HepG2 (cell line): ENCODE measurements around the gene OSBPL2. TPM values are rescaled to one million over a fixed set of nuclear protein-coding genes. Genes with fewer than 3 reads are reported as not detected.

Experiments
- BCLAF1 ChIP-seq: fragments of 450-650 bp; IDR thresholded peaks from 2 replicates; pipeline ENCODE4 v1.6.1; 2017; ENCODE audit warnings: mild to moderate bottlenecking
- GABPA ChIP-seq, 2 experiments: IDR thresholded peaks; 2 replicates each; pipeline ENCODE4 v1.6.1; 2011 to 2016; ENCODE audit warnings: low read depth in 2 of 2, low read length in 1 of 2, missing biosample characterization in 1 of 2, missing genetic modification characterization in 1 of 2
- HNF4G ChIP-seq, 2 experiments: sonication (generic) in 1 of 2; formaldehyde crosslinking in 1 of 2; IDR thresholded peaks; 2 replicates each; pipeline versions ENCODE4 v1.4.0 to v1.6.1; 2011 to 2020; ENCODE audit warnings: borderline replicate concordance in 2 of 2, low read depth in 2 of 2, mild to moderate bottlenecking in 2 of 2, low read length in 1 of 2, missing genetic modification reagents in 1 of 2, moderate library complexity in 1 of 2
- MEIS2 ChIP-seq: sonication (generic); formaldehyde crosslinking; IDR thresholded peaks from 2 replicates; pipeline ENCODE4 v1.9.0; 2021; ENCODE audit warnings: mild to moderate bottlenecking, missing genetic modification reagents
- MLX ChIP-seq: IDR thresholded peaks from 2 replicates; pipeline ENCODE4 v1.6.1; 2016
- RAD51 ChIP-seq: fragments of 450-650 bp; IDR thresholded peaks from 2 replicates; pipeline ENCODE4 v1.6.1; 2016; ENCODE audit warnings: borderline replicate concordance
- SP4 ChIP-seq: sonication (generic); formaldehyde crosslinking; IDR thresholded peaks from 2 replicates; pipeline ENCODE4 v1.8.1; 2023; ENCODE audit warnings: mild to moderate bottlenecking, missing genetic modification reagents
- USF2 ChIP-seq, 2 experiments: sonication (generic) in 1 of 2; formaldehyde crosslinking in 1 of 2; IDR thresholded peaks; 2 replicates each; pipeline versions ENCODE4 v1.5.1 to v1.6.1; 2011 to 2020; ENCODE audit warnings: borderline replicate concordance in 1 of 2, low read depth in 1 of 2, low read length in 1 of 2, mild to moderate bottlenecking in 1 of 2, missing genetic modification reagents in 1 of 2, moderate library complexity in 1 of 2
- ZBTB4 ChIP-seq: sonication (generic); formaldehyde crosslinking; IDR thresholded peaks from 2 replicates; pipeline ENCODE4 v1.4.0; 2020; ENCODE audit warnings: missing genetic modification reagents, mild to moderate bottlenecking, borderline replicate concordance
- ZNF20 ChIP-seq: sonication (generic); formaldehyde crosslinking; IDR thresholded peaks from 2 replicates; pipeline ENCODE4 v1.4.0; 2020; ENCODE audit warnings: mild to moderate bottlenecking, moderate library complexity, missing genetic modification reagents
- ZNF263 ChIP-seq: sonication (generic); formaldehyde crosslinking; IDR thresholded peaks from 2 replicates; pipeline ENCODE4 v1.4.0; 2020; ENCODE audit warnings: missing genetic modification reagents
- ZNF335 ChIP-seq: sonication (generic); formaldehyde crosslinking; IDR thresholded peaks from 2 replicates; pipeline ENCODE4 v1.4.0; 2020; ENCODE audit warnings: missing genetic modification reagents
- ZNF44 ChIP-seq: sonication (generic); formaldehyde crosslinking; IDR thresholded peaks from 2 replicates; pipeline ENCODE4 v1.5.1; 2020; ENCODE audit warnings: mild to moderate bottlenecking, missing genetic modification reagents
- ZNF572 ChIP-seq: sonication (generic); formaldehyde crosslinking; IDR thresholded peaks from 2 replicates; pipeline ENCODE4 v1.5.1; 2020; ENCODE audit warnings: mild to moderate bottlenecking, missing genetic modification reagents
- ZNF644 ChIP-seq: IDR thresholded peaks from 2 replicates; pipeline ENCODE4 v1.6.1; 2016; ENCODE audit warnings: low read depth
- ZNF703 ChIP-seq: sonication (generic); formaldehyde crosslinking; IDR thresholded peaks from 2 replicates; pipeline ENCODE4 v1.5.1; 2020; ENCODE audit warnings: missing genetic modification reagents, mild to moderate bottlenecking, moderate library complexity, borderline replicate concordance
- ZNF772 ChIP-seq: sonication (generic); formaldehyde crosslinking; IDR thresholded peaks from 2 replicates; pipeline ENCODE4 v1.5.0; 2020; ENCODE audit warnings: mild to moderate bottlenecking, missing genetic modification reagents
- ZSCAN30 ChIP-seq: sonication (generic); formaldehyde crosslinking; IDR thresholded peaks from 2 replicates; pipeline ENCODE4 v1.5.0; 2020; ENCODE audit warnings: mild to moderate bottlenecking, missing genetic modification reagents
- polyA plus RNA-seq, 8 experiments: library from polyadenylated mRNA; depleted of rRNA in 3 of 8; stranded (reverse) in 7 of 8; unstranded in 1 of 8; fragments of >200 nt; fragmentation: Illumina TruSeq in 4 of 8; extraction: Trizol in 4 of 8; gene quantifications; 2 replicates each; pipeline versions ENCODE4 v1.2.1 to v1.2.3, GENCODE V29; 2011 to 2016; ENCODE audit warnings: low read depth in 4 of 8, missing spikeins in 1 of 8, mixed read lengths in 1 of 8; ENCODE audit not compliant: insufficient read depth in 1 of 8
- total RNA-seq, 5 experiments: library from RNA; depleted of rRNA; stranded (reverse); fragments of >200 nt; fragmentation: Illumina TruSeq; extraction: Trizol; gene quantifications; 2 replicates each; pipeline ENCODE4 v1.2.3, GENCODE V29; 2016; ENCODE audit warnings: low read depth in 1 of 5

Gene OSBPL2
- total and polyA plus RNA-seq, 2 of the 13 experiments (the other 11 are each of a cell fraction or from before 2014, with no cell fraction given) = 18.5 to 37.4 TPM

GRCh38 chr20:62301773-62302340 is 63.5 kb downstream of the OSBPL2 start (continued):
- TF ChIP-seq BCLAF1 = no peak
- TF ChIP-seq RAD51 = no peak
- no peak for TF ChIP-seq USF2 (IDR thresholded peaks at IDR 0.05; ENCODE audit: low read depth, low read length)
- TF ChIP-seq USF2 (CRISPR knock-in tag; IDR thresholded peaks at IDR 0.05; ENCODE audit: borderline replicate concordance) = no peak
- TF ChIP-seq MLX (CRISPR knock-in tag) = peak; percentile 75
- TF ChIP-seq ZNF572 (CRISPR knock-in tag) = peak; percentile 96
- TF ChIP-seq ZNF644 = peak; percentile 79
- 0 out of 2 replicates have a peak, but pooled peaks have one; percentile 41 for TF ChIP-seq SP4 (CRISPR knock-in tag)
- no peak for TF ChIP-seq ZBTB4 (CRISPR knock-in tag)
- TF ChIP-seq HNF4G (IDR thresholded peaks at IDR 0.05; ENCODE audit: borderline replicate concordance, low read depth, low read length) = no peak; the same call in 1 of the 2 replicates
- no peak; the same call in 1 of the 2 replicates for TF ChIP-seq HNF4G (CRISPR knock-in tag; IDR thresholded peaks at IDR 0.05; ENCODE audit: borderline replicate concordance, low read depth)
- no peak for TF ChIP-seq ZNF44 (CRISPR knock-in tag)
- TF ChIP-seq ZNF20 (CRISPR knock-in tag) = no peak
- TF ChIP-seq ZNF772 (CRISPR knock-in tag) = peak; percentile 70
- TF ChIP-seq ZSCAN30 (CRISPR knock-in tag) = peak; percentile 71; the same call in 1 of the 2 replicates
- TF ChIP-seq ZNF703 = no peak
- peak; percentile 90 for TF ChIP-seq ZNF335 (CRISPR knock-in tag)
- TF ChIP-seq MEIS2 (CRISPR knock-in tag) = peak; percentile 96
- TF ChIP-seq ZNF263 = no peak; the same call in none of the 2 replicates
- peak; percentile 30 for TF ChIP-seq GABPA (IDR thresholded peaks at IDR 0.05; ENCODE audit: low read depth, low read length)
- peak; percentile 77 for TF ChIP-seq GABPA (CRISPR knock-in tag; IDR thresholded peaks at IDR 0.05; ENCODE audit: low read depth)
